Raji (cell line): ENCODE results near the gene GLTPD2.
A peak's percentile ranks its signal among the peaks of the same experiment; 100 is the strongest.

ENCODE experiments used
- POLR2A ChIP-seq: IDR thresholded peaks from 2 replicates; pipeline ENCODE4 v1.6.1; 2011; ENCODE audit warnings: low read depth, low read length, control low read depth; ENCODE audit not compliant: insufficient read depth

The GLTPD2 gene

DNA sequence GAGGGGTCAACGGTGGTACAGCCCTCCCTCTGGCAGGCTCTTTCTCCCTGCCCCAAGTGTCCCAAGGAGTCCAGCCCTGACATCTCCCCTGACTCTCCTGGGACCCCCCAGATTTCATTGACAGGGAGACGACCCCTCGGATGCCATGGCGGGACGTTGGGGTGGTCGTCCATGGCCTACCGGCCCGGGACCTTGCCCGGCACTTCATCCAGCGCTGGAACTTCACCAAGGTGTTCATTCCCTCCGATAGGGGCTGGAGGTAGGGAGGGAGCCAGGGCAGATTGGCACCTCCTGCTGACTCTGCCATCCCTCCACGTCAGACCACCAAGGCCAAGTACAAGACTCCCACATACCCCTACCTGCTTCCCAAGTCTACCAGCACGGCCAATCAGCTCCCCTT, 28.1 kb downstream of the GLTPD2 start:
- TF ChIP-seq POLR2A, result no peak

DNA sequence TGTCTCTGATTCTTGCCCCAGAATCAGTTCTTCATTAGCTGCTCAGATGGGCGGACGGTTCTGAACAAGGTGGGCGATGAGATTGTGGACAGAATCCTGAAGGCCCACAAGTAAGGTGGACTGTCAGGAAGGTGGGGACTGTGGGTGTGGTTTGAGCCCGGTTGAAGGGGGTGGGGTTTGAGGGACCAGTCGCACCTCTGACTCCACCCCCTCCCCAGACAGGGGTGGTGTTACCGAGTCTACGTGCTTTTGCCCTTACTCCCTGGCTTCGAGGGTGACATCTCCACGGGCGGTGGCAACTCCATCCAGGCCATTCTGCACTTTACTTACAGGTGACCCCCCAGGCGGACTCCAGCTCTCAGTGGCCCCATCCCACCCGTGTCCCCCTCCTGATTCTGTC, 29.5 kb downstream of the GLTPD2 start:
- no peak for TF ChIP-seq POLR2A

DNA sequence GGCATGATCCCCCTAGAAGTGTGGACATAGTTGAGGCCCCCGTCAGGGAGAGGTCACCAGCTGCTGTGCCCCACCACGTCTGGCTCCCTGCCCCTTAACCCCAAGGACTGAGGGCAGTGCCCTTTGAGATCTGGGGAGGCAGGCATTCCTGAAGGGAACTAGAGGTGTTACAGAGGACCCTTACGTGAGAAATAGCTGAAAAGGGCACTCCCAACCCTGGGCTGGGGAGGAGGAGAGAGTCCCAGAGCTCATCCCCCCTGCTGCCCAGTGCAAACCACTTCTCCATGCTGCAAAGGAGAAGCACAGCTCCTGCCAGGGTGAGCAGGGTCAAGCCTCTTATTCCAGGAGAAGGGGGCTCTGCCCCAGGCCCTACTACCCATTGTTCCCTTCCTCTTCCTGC, 34.1 kb downstream of the GLTPD2 start:
- TF ChIP-seq POLR2A, result no peak

DNA sequence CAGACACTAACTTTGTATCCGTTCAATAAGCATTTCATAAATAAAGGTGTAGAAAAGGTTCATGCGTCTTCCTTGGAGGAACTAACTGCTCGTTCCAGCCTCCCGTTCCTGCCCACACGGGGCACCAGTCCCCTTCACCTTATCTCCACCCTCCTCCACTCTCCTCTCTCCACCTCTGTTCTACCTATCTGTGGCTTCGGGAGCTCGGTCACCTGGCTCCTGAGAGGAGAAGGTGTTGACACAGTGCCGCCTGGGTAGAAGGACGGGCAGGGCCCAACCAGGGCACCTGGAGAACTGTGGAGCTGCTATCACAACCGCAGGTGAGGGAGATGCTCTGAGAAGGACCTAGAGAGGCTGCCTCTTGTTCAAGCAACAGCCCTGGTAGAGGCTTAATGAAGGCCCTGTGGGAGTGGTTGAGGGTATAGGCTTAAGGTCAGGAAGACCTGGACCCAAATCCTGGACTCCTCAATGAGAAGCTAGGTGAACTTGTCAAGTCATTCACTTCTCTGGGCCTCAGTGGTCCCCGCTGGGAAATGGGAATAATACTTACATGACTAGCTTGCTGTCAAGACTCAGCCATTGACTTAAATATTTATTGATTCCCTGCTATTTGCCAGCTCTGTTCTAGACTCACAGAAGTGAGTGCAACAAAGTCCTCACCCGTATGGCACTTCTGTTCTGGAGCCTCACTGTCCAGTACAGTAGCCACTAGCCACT, 34.8 kb downstream of the GLTPD2 start:
- TF ChIP-seq POLR2A, result no peak

DNA sequence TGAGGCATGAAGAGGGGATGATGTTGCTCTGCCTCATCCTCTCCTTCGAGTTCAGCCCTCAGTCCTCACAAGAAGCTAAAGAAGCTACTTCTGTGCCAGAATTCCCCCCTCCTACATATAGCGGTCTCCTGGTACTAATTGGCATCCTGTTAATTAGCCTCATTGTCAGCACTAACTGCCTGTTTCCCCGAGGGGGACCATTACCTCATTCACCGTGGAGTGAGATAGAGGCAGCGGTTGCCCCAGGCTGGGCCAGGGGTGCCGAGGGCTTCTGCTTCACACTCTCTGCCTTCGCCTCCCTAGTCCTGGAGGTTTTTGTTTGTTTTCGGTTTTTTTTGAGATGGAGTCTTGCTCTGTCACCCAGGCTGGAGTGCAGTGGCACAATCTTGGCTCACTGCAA, 38.6 kb downstream of the GLTPD2 start:
- no peak for TF ChIP-seq POLR2A

DNA sequence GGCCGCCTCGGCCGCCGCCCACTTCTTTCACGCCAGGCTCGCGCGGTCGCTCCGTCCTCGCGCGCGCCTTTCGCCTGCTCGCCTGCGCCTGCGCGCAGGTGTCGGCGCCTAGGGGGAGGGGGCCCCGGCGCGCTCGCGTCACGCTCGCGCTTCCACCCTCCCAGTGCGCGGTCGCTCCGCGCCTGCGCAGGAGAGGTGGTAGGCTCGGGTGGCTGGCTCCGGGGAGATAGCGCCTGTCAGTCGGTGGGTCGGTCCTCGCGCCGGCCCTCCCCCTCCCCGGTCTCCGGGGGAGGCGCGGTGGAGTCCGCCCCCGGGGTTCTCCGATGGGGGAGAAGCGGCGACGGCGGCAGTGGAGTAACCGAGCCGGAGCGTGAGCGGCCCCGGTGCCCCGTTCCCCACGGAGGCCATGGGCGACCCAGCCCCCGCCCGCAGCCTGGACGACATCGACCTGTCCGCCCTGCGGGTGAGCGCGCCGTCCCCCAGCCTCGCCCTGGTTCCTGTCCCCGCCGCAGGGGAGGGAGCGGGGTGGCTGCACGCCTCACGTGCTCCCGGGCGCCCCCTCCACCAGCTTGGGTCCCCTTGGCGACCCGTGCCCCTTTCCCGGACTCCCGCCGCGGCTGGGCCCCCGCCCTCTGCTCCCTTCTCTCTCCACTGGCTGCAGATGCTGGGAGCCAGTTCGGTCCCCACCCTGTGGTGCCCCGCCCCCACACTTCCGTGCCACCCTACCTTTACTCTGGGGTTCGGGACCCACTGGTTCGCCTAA, 44.6 kb downstream of the GLTPD2 start, which contains the start of gene MINK1:
MINK1 (plus strand) TSS at position 163 of the 763 bp plus-strand sequence; CDS start at position 407, 244 bp downstream.
- TF ChIP-seq POLR2A, result peak; percentile 82

DNA sequence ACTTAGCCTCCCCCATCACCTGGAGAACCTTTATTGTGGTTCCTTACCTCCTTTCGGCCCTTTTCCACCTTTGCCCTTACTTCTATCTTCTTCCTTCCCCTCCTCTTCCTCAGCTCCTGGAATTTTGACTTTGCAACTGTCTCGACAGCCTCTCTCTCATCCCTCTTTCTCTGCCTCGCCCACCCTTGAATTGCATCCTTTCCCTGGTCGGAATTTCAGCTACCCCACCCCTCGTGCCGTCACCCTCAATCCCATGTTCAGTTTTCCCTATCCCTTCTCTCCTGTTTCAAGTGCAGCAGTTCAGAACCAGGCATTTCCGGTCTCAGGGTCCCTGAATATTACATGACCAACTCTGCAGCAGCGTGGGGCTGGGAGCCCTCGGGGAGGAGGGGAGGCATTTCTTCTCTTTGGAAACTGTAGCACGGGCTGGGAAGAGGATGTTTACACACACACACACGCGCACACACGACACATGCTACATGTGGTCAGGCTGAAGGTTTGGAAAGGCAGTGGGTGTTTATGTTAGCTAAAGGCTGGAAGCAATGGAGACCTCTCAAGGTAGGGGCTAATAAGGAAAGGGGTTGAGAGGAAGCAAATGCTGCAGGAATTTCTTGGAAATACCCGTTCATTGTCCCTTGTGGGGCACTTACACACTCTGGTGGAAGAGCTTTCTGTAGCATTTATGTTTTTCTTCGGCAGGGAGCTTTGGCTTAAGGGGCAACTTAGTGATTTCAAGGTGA, 45.3 kb downstream of the GLTPD2 start:
- no peak for TF ChIP-seq POLR2A

DNA sequence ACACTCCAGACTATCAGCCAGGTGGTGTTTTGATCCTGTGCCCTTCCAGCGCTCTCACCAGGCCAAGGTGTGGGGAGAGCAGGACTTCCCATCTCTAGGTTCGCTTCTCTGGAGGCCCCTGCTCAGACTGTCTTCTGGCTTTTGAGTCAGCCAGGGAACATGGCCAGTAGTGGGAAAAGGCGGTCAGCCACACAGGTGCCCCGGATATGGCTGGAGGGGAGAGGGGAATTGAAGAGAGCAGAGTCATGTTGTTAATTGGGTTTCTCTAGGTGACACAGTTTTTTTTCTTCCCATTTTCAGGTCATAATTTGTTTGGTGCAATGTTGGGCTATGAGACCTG, 45.9 kb downstream of the GLTPD2 start:
- TF ChIP-seq POLR2A, result no peak

DNA sequence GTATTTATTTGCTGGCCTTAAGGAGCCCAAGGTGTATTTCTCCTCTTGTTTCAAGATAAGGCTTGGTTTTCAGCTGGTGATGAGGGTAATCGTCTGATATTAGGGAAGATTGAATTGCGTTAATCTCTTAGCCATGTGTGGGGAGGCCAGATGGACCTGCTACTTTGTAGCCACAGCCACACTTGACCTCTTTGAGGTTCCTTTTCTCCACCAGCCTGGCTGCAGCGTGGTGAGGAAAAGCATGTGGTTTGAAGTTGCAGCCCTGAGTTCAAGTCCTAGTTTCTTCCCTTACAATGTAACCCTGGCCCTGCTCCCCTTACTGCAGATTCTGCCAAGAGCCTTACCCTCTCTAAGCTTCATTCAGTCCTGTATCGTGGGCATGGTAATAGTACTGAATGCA, 47.5 kb downstream of the GLTPD2 start:
- no peak for TF ChIP-seq POLR2A

DNA sequence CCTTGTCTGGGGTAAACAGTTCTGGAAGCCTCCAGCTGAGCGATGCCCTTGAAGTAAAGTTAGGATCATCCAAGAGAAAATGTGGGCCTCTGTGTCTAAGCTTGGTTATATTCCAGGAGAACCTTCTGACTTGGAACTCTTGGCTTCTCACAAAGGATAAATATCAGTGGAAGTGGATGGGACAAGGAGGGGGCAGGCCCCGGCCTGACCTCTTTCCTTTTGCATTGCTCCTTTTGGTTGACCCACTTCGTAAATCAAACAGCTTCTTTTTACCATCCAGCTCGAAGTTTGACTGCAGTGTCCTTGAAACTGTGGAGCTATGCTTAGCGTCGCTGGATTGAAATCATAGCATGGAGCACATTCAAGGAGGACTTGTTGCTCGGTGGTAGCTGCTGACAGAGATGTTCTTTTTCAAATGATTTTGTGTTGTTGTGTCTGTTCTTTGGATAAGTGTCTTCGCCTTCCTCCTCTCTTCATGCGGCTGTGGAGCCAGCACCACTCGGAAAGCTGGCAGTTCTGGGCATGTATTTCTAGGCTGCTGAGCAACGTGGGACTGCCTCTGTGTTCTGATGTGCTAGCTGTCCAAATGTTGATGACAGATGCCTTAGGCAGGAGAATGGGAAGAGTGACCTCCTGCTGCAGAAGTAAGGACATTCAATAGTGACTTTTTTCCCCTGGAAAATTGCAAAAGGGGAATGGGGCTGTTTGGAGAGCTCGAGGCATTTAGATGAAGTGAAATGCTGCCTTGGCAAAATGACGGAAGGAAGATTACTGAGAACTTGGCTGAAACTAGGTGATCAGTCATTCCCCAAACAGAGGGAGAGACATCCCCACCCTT, 48.9 kb downstream of the GLTPD2 start:
- no peak for TF ChIP-seq POLR2A

DNA sequence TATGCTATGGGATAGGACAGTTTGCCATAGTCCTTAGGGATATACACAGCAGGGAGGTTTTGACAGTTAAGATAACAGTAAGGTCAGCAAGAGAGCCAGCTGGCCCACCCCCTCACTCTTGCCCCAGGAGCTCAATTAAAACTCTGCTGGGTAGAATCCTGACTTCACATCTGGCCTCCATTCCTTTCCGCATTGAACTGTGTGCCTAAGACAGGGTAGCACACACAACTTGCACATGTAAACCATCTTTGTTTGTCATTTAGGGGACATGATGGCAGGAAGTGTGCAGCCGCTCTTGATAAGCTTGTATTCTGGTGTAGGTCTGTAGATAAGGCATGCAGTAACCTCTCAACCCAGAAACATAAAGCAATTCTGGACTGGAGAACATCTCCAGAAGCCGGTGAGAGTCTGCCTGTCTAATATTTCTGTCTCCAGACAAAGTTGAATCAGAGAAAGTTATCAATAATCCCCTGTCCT, 49.6 kb downstream of the GLTPD2 start:
- no peak for TF ChIP-seq POLR2A

DNA sequence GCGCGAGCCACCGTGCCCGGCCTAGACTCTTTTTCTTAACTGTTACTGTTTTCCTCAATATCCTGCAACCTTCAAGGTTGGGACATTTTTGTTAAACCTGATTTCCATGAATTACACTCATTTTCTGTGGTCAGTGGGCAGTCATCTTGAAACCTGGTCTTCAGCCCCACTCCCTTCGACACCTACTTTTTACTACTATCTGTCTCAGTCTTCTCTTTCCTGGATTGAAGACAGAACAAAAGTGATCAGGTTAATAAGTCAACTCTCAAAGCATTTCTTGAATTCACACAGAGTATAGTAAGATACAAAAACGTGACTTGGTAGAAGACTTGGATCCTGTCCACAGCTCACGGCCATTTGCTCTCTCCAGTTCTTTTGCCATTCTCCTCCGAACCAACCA, 50.5 kb downstream of the GLTPD2 start:
- no peak for TF ChIP-seq POLR2A
